Measurements from ENCODE around the gene DNHD1. TPM values are rescaled to one million over a fixed set of nuclear protein-coding genes. Genes with fewer than 3 reads are reported as not detected.
A peak's percentile ranks its signal among the peaks of the same experiment; 100 is the strongest.

DNHD1 gene
- total RNA-seq, 4 donors from 2014 or later, result 3.4 to 10.5 (median 4.3) TPM

DNA sequence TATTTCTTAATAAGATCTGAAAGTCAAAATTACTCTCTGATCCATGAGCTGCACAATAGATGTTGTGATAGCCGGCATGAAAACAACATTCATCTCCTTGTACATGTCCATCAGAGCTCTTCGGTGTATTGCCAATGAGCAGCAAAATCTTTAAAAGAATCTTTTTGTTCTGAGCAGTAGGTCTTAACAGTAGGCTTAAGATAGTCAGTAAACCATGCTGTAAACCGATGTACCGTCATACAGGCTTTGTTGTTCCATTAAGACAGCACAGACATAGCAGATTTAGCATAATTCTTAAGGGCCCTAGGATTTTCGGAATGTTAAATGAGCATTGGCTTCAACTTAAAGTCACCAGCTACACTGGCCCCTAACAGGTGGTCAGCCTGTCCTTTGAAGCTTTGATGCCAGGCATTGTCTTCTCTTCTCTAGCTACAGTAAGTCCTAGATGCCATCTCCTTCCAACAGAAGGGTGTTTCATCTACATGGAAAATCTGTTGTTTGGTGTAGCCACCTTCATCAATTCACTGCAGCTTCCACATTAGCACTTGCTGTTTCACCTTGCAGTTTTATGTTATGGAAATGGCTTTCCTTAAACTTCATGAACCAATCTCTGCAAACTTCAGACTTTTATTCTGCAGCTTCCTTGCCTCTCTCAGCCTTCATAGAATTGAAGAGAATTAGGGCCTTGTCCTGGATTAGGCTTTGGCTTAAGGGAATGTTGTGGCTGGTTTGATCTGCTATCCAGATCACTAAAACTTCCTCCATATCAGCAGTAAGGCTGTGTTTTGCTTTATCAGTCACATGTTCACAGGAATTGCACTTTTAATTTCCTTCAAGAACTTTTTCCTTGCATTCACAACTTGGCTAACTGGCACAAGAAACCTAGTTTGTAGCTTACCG lies 78.0 kb downstream of the DNHD1 start:
- intact Hi-C loops (cut with DNase I; ENCODE audit: low total_unique reads) (no loop called here), in situ Hi-C loops (cut with MboI; ENCODE audit: low sequenced_read_pairs in 4 of 4) (no loop called here)
- ATAC-seq, result no peak
- H3K27ac ChIP-seq, result no peak overlapping the region
- TF ChIP-seq CTCF (IDR thresholded peaks at IDR 0.05 in 4 of 5, conservative IDR thresholded peaks at IDR 0.05 in 1 of 5) (no peak), POLR2A (IDR thresholded peaks at IDR 0.05) (no peak)
- DNase-seq, result no peak
- H3K9me3 ChIP-seq, result no peaks in the 10 kb centered on the region
- peaks cover 6 to 9% of the 10 kb centered on the region in 2 donors for H3K4me1 ChIP-seq
- no peaks in the 10 kb centered on the region for H3K27me3 ChIP-seq
- no peak overlapping the region for H3K4me3 ChIP-seq
- peaks cover 0 to 3% of the 10 kb centered on the region in 2 donors for H3K36me3 ChIP-seq

GRCh38 chr11:6576471-6577373 lies 79.6 kb downstream of the DNHD1 start:
- DNase-seq (no peak), ATAC-seq (no peak)
- TF ChIP-seq POLR2A (IDR thresholded peaks at IDR 0.05), result no peak
- TF ChIP-seq CTCF (IDR thresholded peaks at IDR 0.05 in 4 of 5, conservative IDR thresholded peaks at IDR 0.05 in 1 of 5), result no peak
- no peaks in the 10 kb centered on the region for H3K9me3 ChIP-seq
- peaks cover 0 to 3% of the 10 kb centered on the region in 2 donors for H3K36me3 ChIP-seq
- peaks cover 1 to 9% of the 10 kb centered on the region in 2 donors for H3K4me1 ChIP-seq
- peak overlapping the region; percentile 16 to 59 (median 22) for H3K27ac ChIP-seq
- H3K4me3 ChIP-seq, result no peak overlapping the region
- intact Hi-C loops (cut with DNase I; ENCODE audit: low total_unique reads), result no loop called here
- no peaks in the 10 kb centered on the region for H3K27me3 ChIP-seq
- in situ Hi-C loops (cut with MboI; ENCODE audit: low sequenced_read_pairs in 4 of 4), result no loop called here

- ATAC-seq (no peak), DNase-seq (no peak)
- Histone ChIP-seq H3K9me3 (no peaks in the 10 kb centered on the region), H3K27ac (no peak overlapping the region), H3K4me3 (no peak overlapping the region), H3K27me3 (no peaks in the 10 kb centered on the region), H3K36me3 (peaks cover 0 to 3% of the 10 kb centered on the region in 2 donors), H3K4me1 (peaks cover 0 to 9% of the 10 kb centered on the region in 2 donors)
- no peak for TF ChIP-seq POLR2A (IDR thresholded peaks at IDR 0.05)
- no peak for TF ChIP-seq CTCF (IDR thresholded peaks at IDR 0.05 in 4 of 5, conservative IDR thresholded peaks at IDR 0.05 in 1 of 5)
- in situ Hi-C loops (cut with MboI; ENCODE audit: low sequenced_read_pairs in 4 of 4), result no loop called here
- intact Hi-C loops (cut with DNase I; ENCODE audit: low total_unique reads), result no loop called here
Measured at GRCh38 chr11:6578134-6578533, 81.1 kb downstream of the DNHD1 start.

GRCh38 chr11:6579681-6580080 lies 82.6 kb downstream of the DNHD1 start:
- no peak overlapping the region for H3K27ac ChIP-seq

More at GRCh38 chr11:6579681-6580080, 82.6 kb downstream of the DNHD1 start:
- Histone ChIP-seq H3K27me3 (no peaks in the 10 kb centered on the region), H3K4me1 (peaks cover 0 to 9% of the 10 kb centered on the region in 2 donors), H3K4me3 (no peak overlapping the region), H3K9me3 (peaks cover 0 to 11% (median 0%) of the 10 kb centered on the region in 3 donors), H3K36me3 (no peaks in the 10 kb centered on the region)
- ATAC-seq (no peak), DNase-seq (no peak)
- intact Hi-C loops (cut with DNase I; ENCODE audit: low total_unique reads) (no loop called here), in situ Hi-C loops (cut with MboI; ENCODE audit: low sequenced_read_pairs in 4 of 4) (no loop called here)
- no peak for TF ChIP-seq POLR2A (IDR thresholded peaks at IDR 0.05)
- no peak for TF ChIP-seq CTCF (IDR thresholded peaks at IDR 0.05 in 4 of 5, conservative IDR thresholded peaks at IDR 0.05 in 1 of 5)
